GM21390 (cell line): ENCODE results near the gene GTPBP4.
"Not testable (repeated sequence)": the region's sequence is repeated elsewhere in the genome, so short reads cannot be mapped to it uniquely, and the experiment has no call there.

ENCODE experiments used
- ATAC-seq: cut with Tn5 transposase; IDR thresholded peaks from one replicate; pipeline ENCODE4 v1.9.1; 2021; ENCODE audit not compliant: unreplicated experiment

GTPBP4 gene

GRCh38 chr10:1054684-1055083 is 66.5 kb downstream of the GTPBP4 start:
- no peak for ATAC-seq

GRCh38 chr10:1056326-1057105 is 68.3 kb downstream of the GTPBP4 start, which contains the start of gene WDR37:
Gene WDR37, plus strand, starts transcription at chr10:1056385. Its CDS starts 15,771 bp downstream, at chr10:1072156.
- ATAC-seq = peak; percentile 91

DNA sequence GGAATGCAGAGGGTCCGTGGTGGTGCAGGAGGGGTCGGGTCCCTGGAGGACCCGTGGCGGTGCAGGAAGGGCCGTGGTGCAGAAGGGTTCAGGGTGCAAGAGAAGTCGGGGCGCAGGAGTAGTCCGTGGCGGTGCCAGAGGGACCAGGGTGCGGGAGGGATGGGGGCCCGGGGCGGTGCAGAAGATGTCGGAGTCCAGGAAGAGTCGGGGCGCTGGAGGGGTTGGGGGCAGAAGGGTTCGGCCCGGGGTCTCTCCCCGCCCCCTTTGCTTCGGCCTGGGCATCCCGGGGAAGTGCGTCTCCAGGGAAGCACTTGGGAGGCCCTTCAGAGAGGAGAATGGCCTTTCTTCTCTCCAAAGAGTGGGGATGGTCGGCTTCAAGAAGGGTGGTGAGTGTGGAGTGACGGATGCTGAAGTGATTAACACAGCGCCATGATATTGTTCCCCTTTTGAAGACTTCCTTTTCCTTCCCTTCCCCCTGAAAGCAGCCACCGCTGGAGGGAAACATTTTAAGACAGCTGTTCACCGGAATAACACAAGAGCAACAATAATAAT is 68.9 kb downstream of the GTPBP4 start:
- no peak for ATAC-seq

- ATAC-seq = no peak
Observed at GRCh38 chr10:1058017-1058416, 69.8 kb downstream of the GTPBP4 start.

DNA sequence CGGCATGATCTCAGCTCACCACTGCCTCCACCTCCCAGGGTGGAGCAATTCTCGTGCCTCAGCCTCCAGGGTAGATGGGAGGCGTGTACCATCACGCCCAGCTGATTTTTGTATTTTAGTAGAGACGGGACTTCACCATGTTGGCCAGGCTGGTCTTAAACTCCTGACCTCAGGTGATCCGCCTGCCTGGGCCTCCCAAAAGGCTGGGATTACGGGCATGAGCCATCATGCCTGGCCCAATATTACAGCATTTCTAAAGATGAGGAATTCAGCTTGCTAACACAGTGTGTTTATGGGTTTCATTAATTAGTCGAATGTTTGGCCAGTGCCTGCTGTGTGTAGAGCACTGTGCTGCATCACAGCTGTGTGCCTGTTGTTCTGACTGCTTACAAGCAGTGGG is 71.7 kb downstream of the GTPBP4 start:
- ATAC-seq = no peak

DNA sequence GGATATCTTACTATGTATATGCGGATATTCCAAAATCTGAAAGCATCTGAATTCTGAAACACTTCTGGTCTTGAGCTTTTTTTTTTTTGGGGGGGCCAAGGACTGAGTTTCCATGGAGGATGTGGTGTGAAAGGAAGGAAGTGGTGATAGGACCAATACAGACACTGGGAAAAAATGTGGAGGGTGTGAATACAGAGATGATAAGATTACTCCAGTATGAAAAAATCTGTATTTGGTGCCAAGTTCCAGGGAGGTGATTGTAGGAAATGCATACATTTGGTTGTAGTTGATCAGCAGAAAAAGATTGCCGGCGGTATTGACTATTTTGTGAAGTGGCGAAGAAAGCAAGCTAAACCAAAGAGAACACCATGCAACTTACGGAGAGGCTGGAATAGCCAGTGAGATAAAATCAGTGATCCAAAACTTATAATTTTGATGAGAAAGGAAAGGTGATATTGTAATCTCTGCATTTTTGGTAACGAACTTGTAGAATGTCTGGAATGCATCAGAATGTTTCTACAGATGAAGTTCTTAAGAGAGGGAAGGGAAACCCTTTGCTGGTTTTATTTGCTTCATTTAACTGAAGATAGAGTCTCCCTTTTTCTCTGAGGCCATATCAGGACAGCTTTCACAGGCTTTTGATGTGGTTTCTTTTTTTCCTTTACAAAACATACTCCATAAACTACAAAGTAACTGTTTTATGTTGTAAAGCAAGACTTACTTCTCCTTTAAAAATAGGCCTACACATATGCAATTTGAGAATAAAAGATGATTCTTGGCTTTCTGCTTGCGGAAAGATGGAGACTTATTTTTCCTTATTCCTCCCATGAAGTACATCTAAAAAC is 73.9 kb downstream of the GTPBP4 start:
- ATAC-seq = no peak

GRCh38 chr10:1063232-1063865 is 75.1 kb downstream of the GTPBP4 start:
- no peak for ATAC-seq

GRCh38 chr10:1064964-1065247 is 76.7 kb downstream of the GTPBP4 start:
- ATAC-seq = no peak

GRCh38 chr10:1066734-1067133 is 78.5 kb downstream of the GTPBP4 start:
- ATAC-seq = not testable (repeated sequence)

DNA sequence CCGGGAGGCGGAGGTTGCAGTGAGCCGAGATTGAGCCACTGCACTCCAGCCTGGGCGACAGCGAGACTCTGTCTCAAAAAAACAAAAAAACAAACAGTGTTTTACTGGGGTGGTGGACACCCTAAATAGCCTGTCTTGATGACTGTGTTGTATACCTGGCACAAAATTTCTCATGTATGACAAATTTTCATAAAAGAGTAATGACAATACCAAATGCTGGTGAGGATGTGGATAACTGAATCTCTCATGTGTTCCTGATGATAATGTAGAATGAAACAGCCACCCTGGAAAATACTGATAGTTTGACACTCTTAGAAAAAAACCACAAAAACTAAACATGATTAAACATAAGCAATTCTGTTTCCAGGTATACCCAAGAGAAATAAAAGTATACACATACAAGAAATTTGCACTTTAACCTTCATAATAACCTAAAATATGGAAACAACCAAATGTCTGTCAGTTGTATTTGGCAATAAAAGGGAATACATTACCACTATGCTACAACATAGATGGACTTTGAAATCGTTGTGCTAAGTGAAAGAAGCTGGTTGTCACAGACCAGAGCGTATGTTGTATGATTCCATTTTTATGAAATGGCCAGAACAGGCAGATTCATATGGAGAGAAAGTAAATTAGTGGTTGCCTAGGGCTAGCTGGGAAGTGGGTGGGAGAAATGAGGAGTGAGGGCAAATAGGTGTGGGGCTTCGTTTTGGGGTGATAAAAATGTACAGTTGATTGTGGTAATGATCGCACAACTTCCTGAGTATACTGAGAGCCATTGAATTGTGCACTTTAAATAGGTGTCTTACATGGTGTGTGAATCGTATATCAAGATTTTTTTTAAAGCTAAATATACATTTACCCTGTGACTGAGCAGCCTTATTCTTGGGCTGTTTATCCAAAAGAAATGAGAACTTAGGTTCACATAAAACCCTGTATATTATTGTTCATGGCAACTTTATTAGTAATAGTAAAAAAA is 80.4 kb downstream of the GTPBP4 start:
- ATAC-seq = no peak
